Measurements from ENCODE around the gene ELOF1.

ELOF1 gene

DNA sequence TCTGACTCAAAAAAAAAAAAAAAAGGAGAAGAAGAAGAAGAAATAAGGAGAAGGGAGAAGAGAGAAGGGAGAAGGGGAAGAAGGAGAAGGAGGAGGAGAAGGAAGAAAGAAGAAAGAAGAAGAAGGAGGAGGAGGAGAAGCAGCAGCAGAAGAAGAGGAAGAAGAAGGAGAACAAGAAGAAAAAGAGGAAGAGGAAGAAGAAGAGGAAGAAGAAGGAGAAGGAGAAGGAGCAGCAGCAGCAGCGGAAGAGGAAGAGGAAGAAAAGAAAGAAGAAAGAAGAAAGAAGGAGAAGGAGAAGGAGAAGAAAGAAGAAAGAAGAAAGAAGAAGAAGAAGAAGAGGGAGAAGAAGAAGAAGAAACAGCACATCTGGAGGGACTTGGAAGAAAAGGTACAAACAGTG is 24.5 kb downstream of the ELOF1 start:
- no peak for DNase-seq

DNA sequence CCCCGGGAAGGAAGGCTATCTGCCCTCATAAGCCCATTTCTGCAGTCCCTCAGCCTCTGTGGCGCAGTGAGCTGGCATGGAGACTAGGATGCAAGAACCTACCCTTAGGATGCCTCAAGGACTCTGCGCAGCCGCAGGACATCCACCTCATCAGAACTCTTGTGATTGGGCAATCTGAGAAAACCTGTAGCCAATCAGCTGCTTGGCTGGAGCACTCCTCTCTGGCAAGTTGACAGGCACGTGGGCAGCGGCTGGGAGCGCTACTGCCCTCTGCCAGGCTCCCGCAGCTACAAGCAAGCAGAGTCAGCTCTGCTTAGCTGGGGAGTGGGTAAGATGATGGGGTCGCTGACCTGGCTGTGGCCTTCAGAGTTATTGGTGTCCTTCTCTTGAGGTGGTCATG is 28.6 kb downstream of the ELOF1 start:
- peak; percentile 74 for DNase-seq

DNA sequence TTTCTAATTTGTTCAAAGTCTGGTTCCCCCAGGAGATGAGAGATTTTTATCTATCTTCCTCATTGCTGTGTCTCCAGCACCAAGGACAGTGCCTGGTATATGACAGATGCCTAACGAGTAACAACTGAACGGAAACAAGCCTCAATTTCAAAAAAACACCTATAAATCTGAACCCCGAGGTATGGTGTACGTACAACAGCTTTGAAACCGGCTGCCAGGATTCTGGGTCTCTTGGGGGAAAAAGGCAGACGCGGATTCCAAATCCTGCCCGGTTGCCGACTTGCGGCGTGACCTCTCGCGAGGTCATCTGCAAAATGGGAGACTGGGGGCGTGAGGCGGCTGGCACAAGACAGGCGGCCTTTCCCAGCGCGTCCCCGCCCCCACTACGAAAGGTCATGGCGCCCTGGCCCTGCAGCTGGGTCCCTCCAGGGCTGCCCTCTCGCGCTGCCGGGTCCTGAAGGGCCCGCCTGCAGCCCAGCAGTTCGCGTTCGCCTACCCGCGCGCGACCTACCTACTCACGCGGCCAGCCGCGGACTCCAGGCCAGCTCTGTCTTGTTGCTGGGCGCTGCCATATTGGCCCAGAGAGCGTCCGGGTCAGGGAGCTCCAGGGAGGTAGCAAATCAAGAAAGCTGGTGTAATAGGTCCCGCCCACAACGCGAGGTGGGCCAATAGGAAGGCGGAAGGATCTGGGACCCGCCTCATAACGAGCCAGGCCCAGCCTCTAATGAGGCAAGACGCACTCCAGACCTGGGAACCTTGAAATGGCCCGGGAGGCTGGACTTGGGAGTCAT is 30.3 kb downstream of the ELOF1 start, which contains the start of gene ECSIT:
TSS of gene ECSIT (minus strand) at position 584 of the 791 bp plus-strand sequence. CDS start 9,964 bp downstream, outside the sequence.
- peak; percentile 97 for DNase-seq

DNA sequence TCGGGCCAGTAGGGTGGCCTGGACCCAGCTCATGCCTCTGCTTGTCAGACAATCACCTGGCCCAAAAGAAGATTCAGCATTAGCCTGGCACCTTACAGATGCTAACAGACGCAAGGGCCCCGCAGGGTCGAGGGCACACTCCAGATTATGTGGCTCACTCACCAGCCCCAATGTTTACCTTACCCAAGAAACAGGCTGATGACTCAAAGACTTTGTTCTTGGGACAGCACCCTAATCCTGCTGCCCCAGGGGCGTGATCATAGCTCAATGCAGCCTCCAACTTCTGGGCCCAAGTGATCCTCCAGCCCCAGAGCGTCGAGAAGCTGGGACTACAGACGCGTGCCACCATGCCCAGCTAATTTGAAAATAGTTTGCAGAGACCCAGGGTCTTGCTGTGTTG is 39.9 kb downstream of the ELOF1 start:
- DNase-seq, result no peak

DNA sequence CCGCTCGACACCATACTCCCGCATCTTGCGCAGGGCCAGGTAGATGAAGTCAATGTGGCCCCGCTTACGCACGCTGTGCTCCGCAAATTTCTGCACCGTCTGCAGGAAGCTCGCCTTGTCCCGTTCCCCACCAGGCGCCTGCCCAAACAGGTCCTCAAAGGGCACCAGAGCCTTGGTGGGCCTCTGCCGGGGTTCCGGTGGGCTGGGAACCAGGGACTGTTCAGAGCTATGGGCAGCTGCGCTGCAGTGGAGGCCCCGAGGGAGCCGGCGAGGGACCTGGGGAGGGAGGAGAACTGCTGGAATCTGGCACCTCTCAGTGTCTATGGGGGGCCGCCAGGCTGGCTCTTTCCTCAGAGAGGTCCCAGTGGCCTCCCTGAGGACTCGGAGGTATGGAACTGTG is 45.1 kb downstream of the ELOF1 start:
- no peak for DNase-seq

DNA sequence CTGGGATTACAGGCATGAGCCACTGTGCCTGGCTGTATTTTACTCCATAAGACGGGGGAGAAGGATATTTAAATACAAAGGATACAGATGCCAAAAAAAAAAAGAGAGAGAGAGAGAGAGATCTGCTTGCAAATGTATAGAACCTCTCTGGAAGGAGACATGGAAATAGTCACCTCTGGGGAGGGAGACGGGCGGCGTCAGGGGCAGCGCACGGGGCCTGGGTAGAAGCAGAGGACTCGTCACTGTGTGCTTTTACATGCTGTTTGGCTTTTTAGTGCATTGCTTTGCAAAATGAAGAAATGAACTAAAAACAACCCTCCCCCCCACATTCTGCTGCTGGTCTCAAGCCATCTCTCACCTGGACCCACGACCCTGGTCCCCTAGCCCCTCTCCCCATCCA is 48.6 kb downstream of the ELOF1 start:
- DNase-seq, result no peak

DNA sequence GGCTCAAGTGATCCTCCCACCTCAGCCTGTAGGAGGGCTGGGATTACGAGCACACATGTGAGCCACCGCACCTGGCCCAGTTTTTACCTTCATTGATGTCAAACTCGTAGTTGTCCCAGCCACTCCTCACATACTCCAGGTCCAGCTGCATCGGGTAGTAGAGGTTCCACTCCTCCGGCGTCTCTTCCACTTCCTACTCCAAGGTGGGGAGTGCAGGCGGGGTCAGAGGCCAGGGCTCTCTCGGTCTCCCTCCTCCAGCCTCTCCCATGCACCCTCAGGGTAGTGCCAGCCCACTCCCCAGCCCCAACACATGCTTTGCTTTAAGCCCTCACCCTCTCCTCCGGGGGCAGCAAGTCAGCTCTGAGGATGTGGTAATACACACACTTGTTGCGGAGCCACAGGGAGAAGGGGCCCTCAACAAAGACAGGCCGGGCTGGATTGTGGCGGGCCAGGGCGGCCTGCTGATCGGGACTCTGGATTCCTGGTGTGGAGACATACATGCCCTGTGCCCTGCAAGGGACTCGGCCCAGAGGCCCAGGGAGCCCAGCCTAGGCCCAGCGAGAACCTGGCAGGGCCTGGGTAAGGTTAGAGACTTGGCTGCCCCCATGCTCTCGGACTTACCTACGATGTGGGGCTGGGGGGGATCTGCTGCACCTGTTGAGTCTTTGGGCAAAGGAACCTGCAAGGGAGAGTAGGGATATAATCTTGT is 51.5 kb downstream of the ELOF1 start:
- DNase-seq, result no peak

DNA sequence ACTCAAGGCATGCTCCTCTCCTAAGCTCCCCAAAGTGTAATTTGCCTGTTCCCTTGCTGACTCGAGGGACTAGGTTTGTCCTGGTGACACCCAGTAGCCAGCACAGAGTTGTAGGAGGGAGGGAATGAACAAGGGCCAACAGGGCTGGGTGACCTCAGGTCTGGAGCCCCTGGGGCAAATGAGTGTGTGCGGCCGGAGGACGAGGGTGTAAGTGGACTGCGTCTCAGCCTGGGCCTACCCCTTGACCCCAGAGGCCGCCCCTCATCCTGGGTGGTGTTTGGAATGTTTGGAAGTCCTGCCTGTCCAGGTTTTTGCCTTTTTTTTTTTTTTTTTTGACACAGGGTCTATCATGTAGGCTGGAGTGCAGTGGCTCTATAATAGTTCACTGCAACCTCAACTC is 52.1 kb downstream of the ELOF1 start:
- no peak for DNase-seq

DNA sequence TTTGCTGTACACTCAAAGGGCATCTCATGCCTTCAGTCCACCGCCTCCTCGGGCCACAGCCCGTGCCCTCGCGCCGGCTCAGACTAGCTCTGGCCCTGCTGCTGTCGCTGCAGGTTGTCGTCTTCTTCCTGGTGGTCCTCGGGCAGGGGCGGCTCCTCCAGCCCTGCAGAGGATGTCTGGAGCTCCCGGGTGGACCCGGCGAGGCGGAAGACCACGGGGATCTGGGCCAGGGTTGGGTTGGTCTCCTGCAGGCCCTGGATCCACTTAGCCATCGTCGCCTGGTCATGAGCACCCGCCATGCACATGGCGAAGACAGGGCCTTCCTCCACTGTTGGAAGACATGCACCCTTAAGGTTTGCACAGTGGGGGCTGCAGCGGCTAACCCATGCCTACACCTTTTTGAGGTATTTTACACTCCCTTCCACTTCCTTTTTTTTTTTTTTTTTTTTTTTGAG is 52.9 kb downstream of the ELOF1 start:
- no peak for DNase-seq

DNA sequence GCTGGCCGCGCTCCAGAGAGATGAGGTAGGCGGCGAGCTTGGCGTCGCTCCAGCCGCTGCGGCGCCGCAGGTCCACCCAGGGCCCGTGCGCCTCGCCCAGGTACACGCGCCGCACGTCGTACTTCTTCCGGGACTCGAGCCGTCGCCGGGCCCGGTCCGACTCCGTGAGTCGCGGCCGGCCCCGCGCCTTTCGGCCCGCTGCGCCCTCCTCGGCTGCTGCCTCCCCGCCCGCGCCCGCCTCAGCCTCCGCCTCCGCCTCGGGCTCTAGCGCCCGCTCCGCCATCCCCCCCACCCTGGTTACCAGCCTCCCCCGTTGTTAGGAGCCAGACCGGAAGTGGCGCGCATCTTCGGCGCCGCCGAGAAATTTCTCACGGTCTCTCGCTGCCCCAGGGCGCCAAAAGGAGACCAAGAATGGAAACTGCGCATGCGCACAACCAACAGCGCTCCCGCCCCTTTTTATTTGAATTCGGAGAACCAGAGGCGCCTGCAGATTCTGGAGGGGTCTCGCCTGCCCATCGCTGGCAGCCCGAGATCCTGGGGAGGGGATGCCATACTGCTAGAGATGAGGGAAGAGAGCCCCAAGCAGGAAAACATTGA is 53.4 kb downstream of the ELOF1 start, which contains the start of gene ZNF653:
TSS of gene ZNF653 (minus strand) at position 336 of the 597 bp plus-strand sequence. CDS start at position 283, 53 bp downstream.
- peak; percentile 98 for DNase-seq

DNA sequence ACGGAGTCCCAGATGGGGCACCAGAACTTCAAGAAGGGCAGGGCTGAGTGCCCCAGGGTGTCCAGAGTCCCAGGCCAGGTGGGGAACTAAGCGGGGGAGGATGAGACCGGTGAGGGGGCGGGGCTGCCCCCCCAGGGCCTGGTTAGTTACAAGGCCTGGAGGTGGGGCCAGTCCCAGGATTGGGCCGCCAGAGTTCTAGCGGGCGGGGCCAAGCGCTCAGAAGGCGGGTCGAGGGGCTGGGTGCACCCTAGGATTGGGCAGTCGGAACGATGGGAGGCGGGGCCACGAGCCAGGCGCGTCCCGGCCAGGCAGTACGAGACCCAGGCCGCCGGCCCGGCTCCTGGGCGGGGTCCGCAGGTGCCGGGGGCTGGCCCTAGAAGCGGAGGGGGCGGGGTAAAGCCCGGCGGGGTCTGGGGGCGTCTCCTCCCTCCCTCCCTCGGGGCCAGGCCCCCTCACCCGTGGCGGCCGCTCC is 54.0 kb downstream of the ELOF1 start:
- peak; percentile 98 for DNase-seq

DNA sequence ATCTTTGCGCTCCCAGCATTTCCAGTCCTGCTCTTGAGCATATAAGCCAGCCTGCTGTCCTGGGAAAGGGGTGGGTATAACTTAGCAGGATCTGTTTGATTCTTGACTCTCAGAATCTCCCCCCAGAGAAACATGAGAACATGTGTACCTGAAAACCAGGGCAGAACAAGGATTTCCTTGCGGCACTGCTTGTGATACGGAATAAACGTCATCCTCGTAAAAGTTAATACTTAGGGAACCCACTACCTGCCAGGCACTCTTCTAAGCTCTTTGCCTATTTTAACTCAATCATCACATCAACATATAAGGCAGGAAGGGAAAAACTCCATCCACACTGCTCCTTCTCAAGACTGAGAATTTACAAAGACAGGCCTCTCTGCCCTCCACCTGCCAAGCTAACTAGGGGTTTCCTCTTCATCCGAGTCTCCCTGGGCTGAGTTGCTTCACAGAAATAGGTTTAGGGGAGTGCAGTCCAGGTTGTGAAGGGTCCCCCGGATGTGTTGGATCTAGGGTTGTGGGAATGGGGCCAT is 54.5 kb downstream of the ELOF1 start:
- no peak for DNase-seq
